Endothelial cell (in vitro differentiated cells): ENCODE measurements around the gene CDY2B. TPM values are rescaled to one million over a fixed set of nuclear protein-coding genes. Genes with fewer than 3 reads are reported as not detected.
"Not testable (repeated sequence)": the region's sequence is repeated elsewhere in the genome, so short reads cannot be mapped to it uniquely, and the experiment has no call there.

Source experiments
- DNase-seq: peaks from one replicate; pipeline ENCODE4 v3.0.0; 2021; ENCODE audit warnings: low spot score
- H3K27ac Mint-ChIP-seq: one replicate; pipeline ENCODE4 v1.8.0; 2021; ENCODE audit warnings: mixed read lengths, inconsistent platforms; ENCODE audit not compliant: unreplicated experiment
- H3K27me3 Mint-ChIP-seq: one replicate; pipeline ENCODE4 v1.8.0; 2021; ENCODE audit warnings: mild to moderate bottlenecking, moderate library complexity, mixed read lengths, inconsistent platforms; ENCODE audit not compliant: unreplicated experiment
- H3K36me3 Mint-ChIP-seq: one replicate; pipeline ENCODE4 v1.8.0; 2021; ENCODE audit warnings: mild to moderate bottlenecking, low read depth, mixed read lengths, inconsistent platforms; ENCODE audit not compliant: unreplicated experiment
- H3K4me1 Mint-ChIP-seq: one replicate; pipeline ENCODE4 v1.8.0; 2021; ENCODE audit warnings: mild to moderate bottlenecking, mixed read lengths, inconsistent platforms; ENCODE audit not compliant: unreplicated experiment
- H3K4me3 Mint-ChIP-seq: one replicate; pipeline ENCODE4 v1.8.0; 2021; ENCODE audit warnings: mild to moderate bottlenecking, mixed read lengths, inconsistent platforms; ENCODE audit not compliant: unreplicated experiment
- H3K9me3 Mint-ChIP-seq: one replicate; pipeline ENCODE4 v1.8.0; 2021; ENCODE audit warnings: mixed read lengths, inconsistent platforms; ENCODE audit not compliant: unreplicated experiment
- total RNA-seq: library from RNA; stranded (reverse); fragmentation: NEBNext Ultra II Directional; extraction: Animal tissue kit (Norgen Biotek cat#: 25700); gene quantifications from one replicate; pipeline ENCODE4 v1.2.1, GENCODE V29; 2021; ENCODE audit not compliant: unreplicated experiment

The CDY2B gene
- total RNA-seq, 1 donor from 2014 or later, result not detected

- not testable (repeated sequence) for H3K4me3 Mint-ChIP-seq, H3K27me3 Mint-ChIP-seq, H3K36me3 Mint-ChIP-seq, H3K9me3 Mint-ChIP-seq, DNase-seq, H3K4me1 Mint-ChIP-seq, H3K27ac Mint-ChIP-seq
These were observed 30.9 kb downstream of the CDY2B start for GRCh38 chrY:17849131-17849530.

DNA sequence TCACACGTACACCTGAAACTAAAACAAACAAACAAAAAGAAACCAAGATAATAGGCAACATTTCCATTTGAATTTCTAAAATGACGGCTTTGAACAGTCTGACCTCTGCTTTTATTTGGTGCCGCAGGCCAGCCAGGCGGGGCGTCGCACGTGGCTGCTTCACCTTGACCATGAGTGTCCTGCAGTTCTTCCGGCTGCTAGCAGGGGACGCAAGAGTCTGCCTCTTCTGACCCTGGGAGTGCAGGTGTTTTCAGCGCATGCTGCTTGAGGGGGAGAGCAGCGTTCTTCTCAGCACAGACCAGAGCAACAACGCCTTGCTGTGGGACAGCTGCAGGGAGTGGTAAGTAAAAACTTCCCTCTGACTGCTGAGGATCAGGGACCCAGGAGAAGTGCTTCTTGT lies 47.9 kb downstream of the CDY2B start:
- H3K4me3 Mint-ChIP-seq, DNase-seq, H3K9me3 Mint-ChIP-seq, H3K27me3 Mint-ChIP-seq, H3K27ac Mint-ChIP-seq, H3K36me3 Mint-ChIP-seq, H3K4me1 Mint-ChIP-seq: not testable (repeated sequence)

Other genes starting within 250 kb of the CDY2B start
- not detected for gene CDY2A, start 145.6 kb upstream of the CDY2B start, total RNA-seq